ENCODE results near the gene ETV6.

The ETV6 gene

GRCh38 chr12:11840366-11840765, 190.9 kb downstream of the ETV6 start:
- H3K27me3 ChIP-seq (ENCODE audit: insufficient read depth, low read depth, severe bottlenecking): no peaks in the 10 kb centered on the region
- no peak overlapping the region for H3K27ac ChIP-seq
- TF ChIP-seq, protein P1, sequence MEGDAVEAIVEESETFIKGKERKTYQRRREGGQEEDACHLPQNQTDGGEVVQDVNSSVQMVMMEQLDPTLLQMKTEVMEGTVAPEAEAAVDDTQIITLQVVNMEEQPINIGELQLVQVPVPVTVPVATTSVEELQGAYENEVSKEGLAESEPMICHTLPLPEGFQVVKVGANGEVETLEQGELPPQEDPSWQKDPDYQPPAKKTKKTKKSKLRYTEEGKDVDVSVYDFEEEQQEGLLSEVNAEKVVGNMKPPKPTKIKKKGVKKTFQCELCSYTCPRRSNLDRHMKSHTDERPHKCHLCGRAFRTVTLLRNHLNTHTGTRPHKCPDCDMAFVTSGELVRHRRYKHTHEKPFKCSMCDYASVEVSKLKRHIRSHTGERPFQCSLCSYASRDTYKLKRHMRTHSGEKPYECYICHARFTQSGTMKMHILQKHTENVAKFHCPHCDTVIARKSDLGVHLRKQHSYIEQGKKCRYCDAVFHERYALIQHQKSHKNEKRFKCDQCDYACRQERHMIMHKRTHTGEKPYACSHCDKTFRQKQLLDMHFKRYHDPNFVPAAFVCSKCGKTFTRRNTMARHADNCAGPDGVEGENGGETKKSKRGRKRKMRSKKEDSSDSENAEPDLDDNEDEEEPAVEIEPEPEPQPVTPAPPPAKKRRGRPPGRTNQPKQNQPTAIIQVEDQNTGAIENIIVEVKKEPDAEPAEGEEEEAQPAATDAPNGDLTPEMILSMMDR (IDR thresholded peaks at IDR 0.05; ENCODE audit: low read depth, low read length): no peak
- no peak for DNase-seq
- no peaks in the 10 kb centered on the region for H3K36me3 ChIP-seq
- no peak overlapping the region for H3K4me3 ChIP-seq (ENCODE audit: low read depth, low read length)
- H3K9me3 ChIP-seq (ENCODE audit: severe bottlenecking): no peaks in the 10 kb centered on the region

DNA sequence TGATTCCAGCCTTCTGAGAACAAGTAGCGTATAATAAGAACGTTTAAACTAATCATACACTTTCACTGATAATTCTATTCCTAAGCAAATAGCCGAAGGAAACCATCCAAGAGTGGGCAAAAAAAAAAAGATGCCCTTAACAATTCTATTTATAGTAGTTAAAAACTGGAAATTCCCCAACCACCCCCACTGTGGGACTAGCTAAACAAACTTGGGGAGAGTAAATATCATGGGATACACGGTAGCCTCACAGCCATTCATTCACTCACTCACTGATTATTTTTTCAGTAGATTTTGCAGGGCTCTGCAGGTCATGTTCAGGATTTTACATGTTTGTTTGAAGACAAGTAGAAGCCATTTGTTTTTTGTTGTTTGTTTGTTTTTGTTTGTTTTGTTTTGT, 197.0 kb downstream of the ETV6 start:
- no peaks in the 10 kb centered on the region for H3K27me3 ChIP-seq (ENCODE audit: insufficient read depth, low read depth, severe bottlenecking)
- H3K4me3 ChIP-seq (ENCODE audit: low read depth, low read length): no peak overlapping the region
- DNase-seq: no peak
- TF ChIP-seq, protein P1 (IDR thresholded peaks at IDR 0.05; ENCODE audit: low read depth, low read length): no peak
- no peak overlapping the region for H3K27ac ChIP-seq
- no peaks in the 10 kb centered on the region for H3K36me3 ChIP-seq
- no peaks in the 10 kb centered on the region for H3K9me3 ChIP-seq (ENCODE audit: severe bottlenecking)

DNA sequence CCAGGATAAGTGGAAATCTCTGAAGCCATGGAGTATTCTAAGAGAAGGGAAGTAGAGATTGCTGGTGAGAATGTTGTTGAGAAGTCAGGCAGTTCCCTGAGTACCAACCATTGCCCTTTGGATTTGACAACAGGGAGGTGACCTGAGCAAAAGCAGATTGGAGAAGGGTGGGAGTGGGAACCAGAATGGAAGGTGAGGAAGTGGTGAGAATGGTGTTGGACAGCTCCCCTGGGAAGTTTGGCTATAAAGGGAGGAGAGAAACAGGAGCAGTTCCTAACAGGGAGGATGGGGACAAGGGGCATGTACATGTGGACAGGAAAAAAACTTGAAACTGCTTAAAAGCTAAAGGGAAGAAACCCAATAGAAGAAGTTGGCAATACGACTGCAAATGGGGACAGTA, 198.1 kb downstream of the ETV6 start:
- no peaks in the 10 kb centered on the region for H3K9me3 ChIP-seq (ENCODE audit: severe bottlenecking)
- H3K36me3 ChIP-seq: no peaks in the 10 kb centered on the region
- H3K27ac ChIP-seq: no peak overlapping the region
- TF ChIP-seq, protein P1 (IDR thresholded peaks at IDR 0.05; ENCODE audit: low read depth, low read length): no peak
- H3K27me3 ChIP-seq (ENCODE audit: insufficient read depth, low read depth, severe bottlenecking): no peaks in the 10 kb centered on the region
- no peak overlapping the region for H3K4me3 ChIP-seq (ENCODE audit: low read depth, low read length)
- DNase-seq: no peak

- DNase-seq: no peak
- Histone ChIP-seq H3K36me3 (no peaks in the 10 kb centered on the region), H3K27ac (no peak overlapping the region), H3K9me3 (ENCODE audit: severe bottlenecking) (no peaks in the 10 kb centered on the region), H3K4me3 (ENCODE audit: low read depth, low read length) (no peak overlapping the region), H3K27me3 (ENCODE audit: insufficient read depth, low read depth, severe bottlenecking) (no peaks in the 10 kb centered on the region)
- TF ChIP-seq, protein P1 (IDR thresholded peaks at IDR 0.05; ENCODE audit: low read depth, low read length): no peak
These were observed 200.5 kb downstream of the ETV6 start for GRCh38 chr12:11849757-11850504.

GRCh38 chr12:11853126-11853525, 203.7 kb downstream of the ETV6 start:
- H3K9me3 ChIP-seq (ENCODE audit: severe bottlenecking): no peaks in the 10 kb centered on the region
- no peaks in the 10 kb centered on the region for H3K36me3 ChIP-seq
- no peak overlapping the region for H3K4me3 ChIP-seq (ENCODE audit: low read depth, low read length)
- DNase-seq: no peak
- H3K27me3 ChIP-seq (ENCODE audit: insufficient read depth, low read depth, severe bottlenecking): no peaks in the 10 kb centered on the region
- TF ChIP-seq, protein P1 (IDR thresholded peaks at IDR 0.05; ENCODE audit: low read depth, low read length): no peak
- H3K27ac ChIP-seq: no peak overlapping the region

GRCh38 chr12:11854011-11854499, 204.6 kb downstream of the ETV6 start:
- Histone ChIP-seq H3K27ac (no peak overlapping the region), H3K4me3 (ENCODE audit: low read depth, low read length) (no peak overlapping the region), H3K27me3 (ENCODE audit: insufficient read depth, low read depth, severe bottlenecking) (no peaks in the 10 kb centered on the region), H3K36me3 (no peaks in the 10 kb centered on the region), H3K9me3 (ENCODE audit: severe bottlenecking) (no peaks in the 10 kb centered on the region)
- no peak for DNase-seq
- TF ChIP-seq, protein P1 (IDR thresholded peaks at IDR 0.05; ENCODE audit: low read depth, low read length): no peak
